Neural cell (in vitro differentiated cells): Measurements from ENCODE around the gene NRBF2. TPM values are rescaled to one million over a fixed set of nuclear protein-coding genes. Genes with fewer than 3 reads are reported as not detected.
"Not testable (repeated sequence)": the region's sequence is repeated elsewhere in the genome, so short reads cannot be mapped to it uniquely, and the experiment has no call there.

Experiments
- H2AFZ ChIP-seq: fragments of 200-600, 300-800 bp; sonication (generic), shearing (Covaris generic); 2 replicates; pipeline ENCODE4 v1.6.0; 2014; ENCODE audit warnings: low read depth, mild to moderate bottlenecking, antibody characterized with exemption, low read length, moderate library complexity
- H3F3A ChIP-seq: fragments of 200-600 bp; shearing (Covaris generic); 2 replicates; pipeline ENCODE4 v1.6.1; 2016; ENCODE audit warnings: mild to moderate bottlenecking, moderate library complexity, mixed read lengths, antibody characterized with exemption, low read length; ENCODE audit not compliant: insufficient read depth, poor library complexity, severe bottlenecking
- H3K27ac ChIP-seq: fragments of 200-600, 300-800 bp; sonication (generic), shearing (Covaris generic); 2 replicates; pipeline ENCODE4 v1.5.1; 2014; ENCODE audit warnings: mild to moderate bottlenecking, low read length, moderate library complexity
- H3K27me3 ChIP-seq: fragments of 300-800, 200-600 bp; sonication (generic), shearing (Covaris generic); 2 replicates; pipeline ENCODE4 v1.6.0; 2014; ENCODE audit warnings: mild to moderate bottlenecking, low read depth, low read length, moderate library complexity; ENCODE audit not compliant: insufficient read depth
- H3K36me3 ChIP-seq: fragments of 300-800, 200-600 bp; sonication (generic), shearing (Covaris generic); 2 replicates; pipeline ENCODE4 v1.5.1; 2014; ENCODE audit warnings: mild to moderate bottlenecking, antibody characterized with exemption, low read length, moderate library complexity; ENCODE audit not compliant: insufficient read depth
- H3K4me2 ChIP-seq: fragments of 300-800, 200-600 bp; sonication (generic), shearing (Covaris generic); 2 replicates; pipeline ENCODE4 v1.6.0; 2014; ENCODE audit warnings: mild to moderate bottlenecking, low read length
- H3K4me3 ChIP-seq: fragments of 300-800, 200-600 bp; sonication (generic), shearing (Covaris generic); 2 replicates; pipeline ENCODE4 v1.5.1; 2014; ENCODE audit warnings: mild to moderate bottlenecking, low read length, moderate library complexity
- H3K79me2 ChIP-seq: fragments of 200-600 bp; shearing (Covaris generic); replicated peaks from 2 replicates; pipeline ENCODE4 v1.6.0; 2014; ENCODE audit warnings: mild to moderate bottlenecking, low read length, moderate library complexity; ENCODE audit not compliant: insufficient read depth
- H3K9ac ChIP-seq: fragments of 300-800, 200-600 bp; sonication (generic), shearing (Covaris generic); 2 replicates; pipeline ENCODE4 v1.6.1; 2016; ENCODE audit warnings: mild to moderate bottlenecking, low read length, mixed read lengths
- H3K9me2 ChIP-seq: fragments of 200-600 bp; shearing (Covaris generic); 2 replicates; pipeline ENCODE4 v1.6.1; 2016; ENCODE audit warnings: mild to moderate bottlenecking, low read length, mixed read lengths; ENCODE audit not compliant: insufficient read depth
- H3K9me3 ChIP-seq: fragments of 200-600, 300-800 bp; sonication (generic), shearing (Covaris generic); 2 replicates; pipeline ENCODE4 v1.6.1; 2016; ENCODE audit warnings: mild to moderate bottlenecking, mixed run types, low read length, moderate library complexity, mixed read lengths
- H4K20me1 ChIP-seq: fragments of 200-600 bp; shearing (Covaris generic); 2 replicates; pipeline ENCODE4 v1.6.1; 2016; ENCODE audit warnings: mild to moderate bottlenecking, mixed run types; ENCODE audit not compliant: insufficient read depth
- EP300 ChIP-seq: fragments of 450-650 bp; conservative IDR thresholded peaks from 2 replicates; pipeline ENCODE4 v1.6.1; 2014; ENCODE audit warnings: antibody characterized with exemption, mild to moderate bottlenecking, moderate library complexity; ENCODE audit not compliant: poor library complexity, severe bottlenecking
- EZH2 ChIP-seq: fragments of 200-600, 300-800 bp; shearing (Covaris generic), sonication (generic); IDR thresholded peaks from 2 replicates; pipeline ENCODE4 v1.6.1; 2014; ENCODE audit warnings: antibody characterized with exemption, low read length, borderline replicate concordance, mild to moderate bottlenecking; ENCODE audit not compliant: insufficient read depth, poor library complexity, severe bottlenecking
- MXI1 ChIP-seq: fragments of 450-650 bp; conservative IDR thresholded peaks from 2 replicates; pipeline ENCODE4 v1.6.1; 2014; ENCODE audit warnings: antibody characterized with exemption, mild to moderate bottlenecking; ENCODE audit not compliant: poor library complexity, severe bottlenecking
- POLR2AphosphoS5 ChIP-seq: IDR thresholded peaks from 2 replicates; pipeline ENCODE4 v1.6.1; 2012
- RAD21 ChIP-seq: fragments of 450-650 bp; conservative IDR thresholded peaks from 2 replicates; pipeline ENCODE4 v1.6.1; 2014; ENCODE audit warnings: antibody characterized with exemption, mild to moderate bottlenecking, moderate library complexity
- SMC3 ChIP-seq: fragments of 450-650 bp; conservative IDR thresholded peaks from 2 replicates; pipeline ENCODE4 v1.6.1; 2014; ENCODE audit warnings: antibody characterized with exemption, mild to moderate bottlenecking, moderate library complexity; ENCODE audit not compliant: poor library complexity
- TAF1 ChIP-seq: IDR thresholded peaks from 2 replicates; pipeline ENCODE4 v1.6.1; 2012; ENCODE audit warnings: low read depth
- polyA plus RNA-seq: library from polyadenylated mRNA; depleted of rRNA; stranded (reverse); fragments of >200 nt; gene quantifications from 2 replicates; pipeline ENCODE4 v1.2.3, GENCODE V29; 2014
- TF ChIP-seq, protein P1 (sequence below): fragments of 450-650 bp; IDR thresholded peaks from 2 replicates; pipeline ENCODE4 v1.5.1; 2014; ENCODE audit warnings: antibody characterized with exemption, mild to moderate bottlenecking, moderate library complexity; ENCODE audit not compliant: poor library complexity, severe bottlenecking
- TF ChIP-seq, protein P2 (sequence below): IDR thresholded peaks from 2 replicates; pipeline ENCODE4 v1.6.1; 2012; ENCODE audit warnings: borderline replicate concordance

Gene NRBF2
- polyA plus RNA-seq, 1 donor from 2014 or later, result 32.7 TPM

DNA sequence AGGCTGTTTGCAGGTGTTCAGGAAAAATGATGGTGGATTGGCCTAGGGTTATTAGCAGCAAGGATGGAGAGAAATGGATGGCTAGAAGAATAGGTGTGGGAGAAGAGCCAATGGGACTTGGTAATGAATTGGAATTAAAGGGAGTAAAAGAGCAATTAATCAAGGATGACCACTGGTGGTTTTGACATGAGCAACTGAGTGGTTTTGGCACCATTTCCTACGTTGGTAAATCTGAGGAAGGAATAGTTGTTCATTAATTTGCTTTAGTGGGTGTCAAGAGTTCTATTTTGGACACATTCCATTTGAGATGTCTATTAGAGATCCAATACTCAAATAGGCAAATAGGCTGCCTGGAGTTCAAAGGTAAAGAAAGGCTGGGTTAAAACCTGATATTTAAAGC lies 38.2 kb upstream of the NRBF2 start:
- Histone ChIP-seq H3K9me3 (no peaks in the 10 kb centered on the region), H3K9me2 (no peaks in the 10 kb centered on the region), H3K9ac (no peak overlapping the region), H3K4me2 (no peak overlapping the region), H3K4me3 (no peak overlapping the region), H3K27me3 (no peaks in the 10 kb centered on the region), H3K36me3 (no peaks in the 10 kb centered on the region), H3K79me2 (no peaks in the 10 kb centered on the region), H4K20me1 (no peaks in the 10 kb centered on the region), H3F3A (no peaks in the 10 kb centered on the region), H3K27ac (no peak overlapping the region), H2AFZ (no peak overlapping the region)
- TF ChIP-seq EP300, result no peak
- no peak for TF ChIP-seq SMC3
- no peak for TF ChIP-seq MXI1

GRCh38 chr10:63099734-63100133 lies 33.4 kb upstream of the NRBF2 start:
- H3K27ac ChIP-seq, result no peak overlapping the region
- H3K27me3 ChIP-seq, result no peaks in the 10 kb centered on the region
- no peaks in the 10 kb centered on the region for H4K20me1 ChIP-seq
- no peak for TF ChIP-seq SMC3
- TF ChIP-seq TAF1, result no peak
- no peak for TF ChIP-seq EZH2
- TF ChIP-seq POLR2AphosphoS5, result no peak
- TF ChIP-seq MXI1, result no peak
- TF ChIP-seq EP300, result no peak
- TF ChIP-seq RAD21, result no peak
- TF ChIP-seq, protein P1, sequence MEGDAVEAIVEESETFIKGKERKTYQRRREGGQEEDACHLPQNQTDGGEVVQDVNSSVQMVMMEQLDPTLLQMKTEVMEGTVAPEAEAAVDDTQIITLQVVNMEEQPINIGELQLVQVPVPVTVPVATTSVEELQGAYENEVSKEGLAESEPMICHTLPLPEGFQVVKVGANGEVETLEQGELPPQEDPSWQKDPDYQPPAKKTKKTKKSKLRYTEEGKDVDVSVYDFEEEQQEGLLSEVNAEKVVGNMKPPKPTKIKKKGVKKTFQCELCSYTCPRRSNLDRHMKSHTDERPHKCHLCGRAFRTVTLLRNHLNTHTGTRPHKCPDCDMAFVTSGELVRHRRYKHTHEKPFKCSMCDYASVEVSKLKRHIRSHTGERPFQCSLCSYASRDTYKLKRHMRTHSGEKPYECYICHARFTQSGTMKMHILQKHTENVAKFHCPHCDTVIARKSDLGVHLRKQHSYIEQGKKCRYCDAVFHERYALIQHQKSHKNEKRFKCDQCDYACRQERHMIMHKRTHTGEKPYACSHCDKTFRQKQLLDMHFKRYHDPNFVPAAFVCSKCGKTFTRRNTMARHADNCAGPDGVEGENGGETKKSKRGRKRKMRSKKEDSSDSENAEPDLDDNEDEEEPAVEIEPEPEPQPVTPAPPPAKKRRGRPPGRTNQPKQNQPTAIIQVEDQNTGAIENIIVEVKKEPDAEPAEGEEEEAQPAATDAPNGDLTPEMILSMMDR, result no peak
- TF ChIP-seq, protein P2, sequence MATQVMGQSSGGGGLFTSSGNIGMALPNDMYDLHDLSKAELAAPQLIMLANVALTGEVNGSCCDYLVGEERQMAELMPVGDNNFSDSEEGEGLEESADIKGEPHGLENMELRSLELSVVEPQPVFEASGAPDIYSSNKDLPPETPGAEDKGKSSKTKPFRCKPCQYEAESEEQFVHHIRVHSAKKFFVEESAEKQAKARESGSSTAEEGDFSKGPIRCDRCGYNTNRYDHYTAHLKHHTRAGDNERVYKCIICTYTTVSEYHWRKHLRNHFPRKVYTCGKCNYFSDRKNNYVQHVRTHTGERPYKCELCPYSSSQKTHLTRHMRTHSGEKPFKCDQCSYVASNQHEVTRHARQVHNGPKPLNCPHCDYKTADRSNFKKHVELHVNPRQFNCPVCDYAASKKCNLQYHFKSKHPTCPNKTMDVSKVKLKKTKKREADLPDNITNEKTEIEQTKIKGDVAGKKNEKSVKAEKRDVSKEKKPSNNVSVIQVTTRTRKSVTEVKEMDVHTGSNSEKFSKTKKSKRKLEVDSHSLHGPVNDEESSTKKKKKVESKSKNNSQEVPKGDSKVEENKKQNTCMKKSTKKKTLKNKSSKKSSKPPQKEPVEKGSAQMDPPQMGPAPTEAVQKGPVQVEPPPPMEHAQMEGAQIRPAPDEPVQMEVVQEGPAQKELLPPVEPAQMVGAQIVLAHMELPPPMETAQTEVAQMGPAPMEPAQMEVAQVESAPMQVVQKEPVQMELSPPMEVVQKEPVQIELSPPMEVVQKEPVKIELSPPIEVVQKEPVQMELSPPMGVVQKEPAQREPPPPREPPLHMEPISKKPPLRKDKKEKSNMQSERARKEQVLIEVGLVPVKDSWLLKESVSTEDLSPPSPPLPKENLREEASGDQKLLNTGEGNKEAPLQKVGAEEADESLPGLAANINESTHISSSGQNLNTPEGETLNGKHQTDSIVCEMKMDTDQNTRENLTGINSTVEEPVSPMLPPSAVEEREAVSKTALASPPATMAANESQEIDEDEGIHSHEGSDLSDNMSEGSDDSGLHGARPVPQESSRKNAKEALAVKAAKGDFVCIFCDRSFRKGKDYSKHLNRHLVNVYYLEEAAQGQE, result no peak
- no peak overlapping the region for H2AFZ ChIP-seq
- H3K79me2 ChIP-seq, result no peaks in the 10 kb centered on the region
- no peak overlapping the region for H3K4me3 ChIP-seq
- H3K4me2 ChIP-seq, result no peak overlapping the region
- H3K9me3 ChIP-seq, result no peaks in the 10 kb centered on the region
- H3K36me3 ChIP-seq, result no peaks in the 10 kb centered on the region
- H3F3A ChIP-seq, result no peaks in the 10 kb centered on the region
- no peaks in the 10 kb centered on the region for H3K9me2 ChIP-seq
- H3K9ac ChIP-seq, result no peak overlapping the region

DNA sequence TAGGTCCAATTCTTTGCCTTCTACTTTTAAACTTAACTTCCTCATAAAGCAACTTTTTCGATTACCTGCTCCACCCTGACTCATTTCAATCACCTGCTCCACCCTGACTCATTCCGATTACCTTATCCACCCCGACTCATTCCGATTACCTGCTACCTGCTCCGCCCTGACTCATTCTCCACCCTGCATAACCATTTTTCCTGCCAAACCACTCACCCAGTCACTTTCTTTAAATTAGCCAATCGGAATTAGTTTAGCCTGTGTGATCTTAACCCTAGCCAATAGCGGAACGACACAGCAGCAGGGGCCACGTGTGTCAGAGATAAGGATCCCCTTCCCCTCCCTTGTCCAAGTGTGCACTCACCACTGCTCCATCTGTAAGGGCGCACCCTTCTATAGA lies 32.0 kb upstream of the NRBF2 start:
- not testable (repeated sequence) for H2AFZ ChIP-seq, H3K9ac ChIP-seq, H3K4me3 ChIP-seq, H3K36me3 ChIP-seq, H3F3A ChIP-seq, H4K20me1 ChIP-seq, H3K27me3 ChIP-seq, H3K79me2 ChIP-seq, H3K9me2 ChIP-seq, H3K9me3 ChIP-seq, H3K27ac ChIP-seq, H3K4me2 ChIP-seq

GRCh38 chr10:63102279-63102883 lies 30.7 kb upstream of the NRBF2 start:
- H3K79me2 ChIP-seq, H3K27ac ChIP-seq, H3K4me3 ChIP-seq, H3K27me3 ChIP-seq, H3K9me2 ChIP-seq, H4K20me1 ChIP-seq, H3F3A ChIP-seq, H3K9me3 ChIP-seq, H3K36me3 ChIP-seq, H2AFZ ChIP-seq, H3K9ac ChIP-seq, H3K4me2 ChIP-seq: not testable (repeated sequence)

DNA sequence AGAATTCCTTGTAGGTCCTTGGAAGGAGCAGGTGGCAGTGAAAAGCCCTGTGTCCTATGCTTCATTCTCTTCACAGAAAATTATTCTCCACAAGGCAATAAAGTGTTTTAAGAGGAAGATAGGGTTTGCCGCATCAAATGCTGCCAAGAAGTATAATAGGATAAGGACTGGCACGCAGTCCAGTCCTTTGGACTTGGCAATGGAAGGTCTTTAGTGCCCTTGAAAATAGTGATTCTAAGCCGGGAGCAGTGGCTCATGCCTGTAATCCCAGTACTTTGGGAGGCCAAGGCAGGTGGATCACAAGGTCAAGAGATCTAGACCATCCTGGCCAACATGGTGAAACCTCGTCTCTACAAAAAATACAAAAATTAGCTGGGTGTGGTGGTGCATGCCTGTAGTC lies 29.9 kb upstream of the NRBF2 start:
- not testable (repeated sequence) for H3F3A ChIP-seq, H4K20me1 ChIP-seq, H3K4me3 ChIP-seq, H3K27me3 ChIP-seq, H3K79me2 ChIP-seq, H3K4me2 ChIP-seq, H3K9me2 ChIP-seq, H2AFZ ChIP-seq, H3K9ac ChIP-seq, H3K36me3 ChIP-seq, H3K27ac ChIP-seq, H3K9me3 ChIP-seq
